ENCODE results near the gene CIB4. TPM values are rescaled to one million over a fixed set of nuclear protein-coding genes. Genes with fewer than 3 reads are reported as not detected.

CIB4 gene
- total and polyA plus RNA-seq, 2 experiments from 2014 or later, result not detected

DNA sequence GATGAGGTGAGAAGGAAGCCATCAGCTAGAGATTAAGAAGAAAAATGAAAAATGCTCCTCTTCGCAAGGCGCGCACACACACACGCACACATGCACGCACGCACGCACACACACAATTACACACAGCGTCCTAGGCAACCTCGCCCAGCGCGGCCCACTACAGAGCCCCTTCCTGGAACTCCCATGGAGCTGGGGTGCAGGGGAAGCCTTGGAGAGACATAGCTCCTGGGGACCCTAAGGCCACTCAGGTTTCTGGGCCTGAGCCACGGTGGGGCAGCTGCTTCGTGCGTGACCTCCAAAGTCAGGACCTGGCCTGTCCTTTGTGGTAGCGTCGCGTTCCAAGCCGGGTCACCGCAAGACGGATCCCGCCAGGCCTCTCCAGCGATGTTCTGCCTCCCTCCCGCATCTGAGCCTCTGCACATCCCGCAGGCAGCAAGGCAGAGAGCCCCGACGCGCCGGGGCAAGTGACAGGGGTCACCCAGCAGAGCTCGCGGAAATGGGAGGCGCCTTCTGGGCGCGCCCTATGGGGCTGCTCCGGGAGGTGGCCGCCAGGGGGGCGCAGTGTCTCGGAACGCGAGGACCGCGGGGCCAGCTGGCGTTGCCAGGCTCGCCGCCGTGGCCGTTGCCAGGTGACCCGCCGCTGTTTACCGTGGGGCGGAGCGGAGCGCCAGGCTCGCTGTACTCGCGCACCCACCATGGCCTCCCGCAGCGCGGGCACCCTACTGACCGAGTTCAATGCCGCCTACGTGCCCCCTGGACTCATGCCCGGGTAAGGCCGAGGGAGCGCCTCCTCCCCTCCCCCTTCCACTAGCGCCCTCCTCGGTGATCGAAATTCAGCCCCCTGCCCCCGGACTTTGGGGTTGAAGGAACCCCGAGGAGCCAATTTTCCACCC is 79.0 kb downstream of the CIB4 start:
- Histone ChIP-seq H3K4me3 (no peak overlapping the region), H4K20me1 (ENCODE audit: insufficient read depth, poor library complexity, severe bottlenecking) (no peaks in the 10 kb centered on the region), H3K27ac (no peak overlapping the region), H3K27me3 (peaks cover 26% of the 10 kb centered on the region), H3K9me2 (replicated peaks; ENCODE audit: insufficient read depth) (no peaks in the 10 kb centered on the region), H2AFZ (no peak overlapping the region), H3K4me2 (no peak overlapping the region), H3K4me1 (ENCODE audit: insufficient read depth) (no peaks in the 10 kb centered on the region), H3K9me3 (ENCODE audit: low read depth) (no peaks in the 10 kb centered on the region), H3K36me3 (replicated peaks; ENCODE audit: insufficient read depth, low read depth) (no peaks in the 10 kb centered on the region), H3K79me2 (no peaks in the 10 kb centered on the region)
- no peak for DNase-seq (ENCODE audit: low spot score)
- 90% methylated on average over 52 of the region's 69 CpGs for WGBS (ENCODE audit: low lambda C conversion rate, missing lambda C conversion rate)
- TF ChIP-seq EZH2 (IDR thresholded peaks at IDR 0.05; ENCODE audit: borderline replicate concordance) (no peak), EZH2phosphoT487 (IDR thresholded peaks at IDR 0.05; ENCODE audit: low read depth, severe bottlenecking, unreplicated experiment) (no peak)
- TF ChIP-seq, protein P1, sequence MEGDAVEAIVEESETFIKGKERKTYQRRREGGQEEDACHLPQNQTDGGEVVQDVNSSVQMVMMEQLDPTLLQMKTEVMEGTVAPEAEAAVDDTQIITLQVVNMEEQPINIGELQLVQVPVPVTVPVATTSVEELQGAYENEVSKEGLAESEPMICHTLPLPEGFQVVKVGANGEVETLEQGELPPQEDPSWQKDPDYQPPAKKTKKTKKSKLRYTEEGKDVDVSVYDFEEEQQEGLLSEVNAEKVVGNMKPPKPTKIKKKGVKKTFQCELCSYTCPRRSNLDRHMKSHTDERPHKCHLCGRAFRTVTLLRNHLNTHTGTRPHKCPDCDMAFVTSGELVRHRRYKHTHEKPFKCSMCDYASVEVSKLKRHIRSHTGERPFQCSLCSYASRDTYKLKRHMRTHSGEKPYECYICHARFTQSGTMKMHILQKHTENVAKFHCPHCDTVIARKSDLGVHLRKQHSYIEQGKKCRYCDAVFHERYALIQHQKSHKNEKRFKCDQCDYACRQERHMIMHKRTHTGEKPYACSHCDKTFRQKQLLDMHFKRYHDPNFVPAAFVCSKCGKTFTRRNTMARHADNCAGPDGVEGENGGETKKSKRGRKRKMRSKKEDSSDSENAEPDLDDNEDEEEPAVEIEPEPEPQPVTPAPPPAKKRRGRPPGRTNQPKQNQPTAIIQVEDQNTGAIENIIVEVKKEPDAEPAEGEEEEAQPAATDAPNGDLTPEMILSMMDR (IDR thresholded peaks at IDR 0.05; ENCODE audit: poor library complexity), result no peak

DNA sequence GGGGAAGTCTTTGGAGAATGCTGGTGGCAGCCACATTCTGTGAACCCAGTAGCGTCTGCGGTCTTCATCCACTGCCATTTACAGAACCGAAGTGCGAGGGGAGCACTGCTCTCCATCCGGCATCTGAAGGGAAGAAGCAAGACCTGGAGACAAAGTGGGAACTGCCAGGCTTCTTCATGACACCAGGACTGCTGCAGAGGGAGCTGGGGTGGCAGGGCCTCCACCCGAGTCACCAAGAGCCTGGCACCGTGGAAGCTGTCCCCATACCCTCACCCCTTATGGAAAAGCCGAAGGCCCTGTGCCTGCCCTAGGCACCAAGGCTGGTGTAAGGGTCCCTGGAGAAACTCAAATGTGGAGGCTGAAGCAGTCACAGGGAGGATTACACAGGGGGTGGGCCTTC is 79.8 kb downstream of the CIB4 start:
- Histone ChIP-seq H3K4me2 (no peak overlapping the region), H3K79me2 (no peaks in the 10 kb centered on the region), H3K27ac (no peak overlapping the region), H3K9me2 (replicated peaks; ENCODE audit: insufficient read depth) (no peaks in the 10 kb centered on the region), H3K27me3 (peaks cover 26% of the 10 kb centered on the region), H3K36me3 (replicated peaks; ENCODE audit: insufficient read depth, low read depth) (no peaks in the 10 kb centered on the region), H3K4me1 (ENCODE audit: insufficient read depth) (no peaks in the 10 kb centered on the region), H3K9me3 (ENCODE audit: low read depth) (no peaks in the 10 kb centered on the region), H3K4me3 (no peak overlapping the region), H4K20me1 (ENCODE audit: insufficient read depth, poor library complexity, severe bottlenecking) (no peaks in the 10 kb centered on the region), H2AFZ (no peak overlapping the region)
- no peak for DNase-seq (ENCODE audit: low spot score)
- TF ChIP-seq, protein P1 (IDR thresholded peaks at IDR 0.05; ENCODE audit: poor library complexity), result no peak
- TF ChIP-seq EZH2phosphoT487 (IDR thresholded peaks at IDR 0.05; ENCODE audit: low read depth, severe bottlenecking, unreplicated experiment), result no peak
- 97% methylated on average over 8 of the region's 8 CpGs for WGBS (ENCODE audit: low lambda C conversion rate, missing lambda C conversion rate)

DNA sequence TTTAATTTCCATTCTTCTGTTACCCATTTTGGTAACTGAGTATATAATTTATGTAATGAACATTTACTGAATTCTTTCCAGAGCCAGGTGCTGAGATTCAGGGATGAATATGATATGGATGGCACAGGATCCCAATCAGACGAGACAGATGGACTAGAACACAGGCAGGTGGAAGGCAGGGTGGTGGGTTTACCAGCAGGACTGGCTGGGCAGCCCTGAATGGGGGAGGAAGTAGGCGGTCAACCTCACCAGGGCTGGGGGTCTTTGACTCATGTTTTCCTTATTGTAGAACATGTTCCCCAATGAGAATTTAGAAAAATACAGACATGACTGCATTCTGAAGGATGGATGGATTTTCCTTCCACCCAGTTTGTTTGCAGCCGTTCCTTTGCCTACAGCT is 80.3 kb downstream of the CIB4 start:
- H4K20me1 ChIP-seq (ENCODE audit: insufficient read depth, poor library complexity, severe bottlenecking), result no peaks in the 10 kb centered on the region
- H3K36me3 ChIP-seq (replicated peaks; ENCODE audit: insufficient read depth, low read depth), result no peaks in the 10 kb centered on the region
- H3K27me3 ChIP-seq, result peaks cover 26% of the 10 kb centered on the region
- DNase-seq (ENCODE audit: low spot score), result no peak
- no peak for TF ChIP-seq EZH2 (IDR thresholded peaks at IDR 0.05; ENCODE audit: borderline replicate concordance)
- TF ChIP-seq, protein P1 (IDR thresholded peaks at IDR 0.05; ENCODE audit: poor library complexity), result no peak
- TF ChIP-seq EZH2phosphoT487 (IDR thresholded peaks at IDR 0.05; ENCODE audit: low read depth, severe bottlenecking, unreplicated experiment), result no peak
- H3K9me3 ChIP-seq (ENCODE audit: low read depth), result no peaks in the 10 kb centered on the region
- no peak overlapping the region for H3K4me3 ChIP-seq
- H3K4me2 ChIP-seq, result no peak overlapping the region
- no peak overlapping the region for H3K27ac ChIP-seq
- no peak overlapping the region for H2AFZ ChIP-seq
- no peaks in the 10 kb centered on the region for H3K9me2 ChIP-seq (replicated peaks; ENCODE audit: insufficient read depth)
- no peaks in the 10 kb centered on the region for H3K79me2 ChIP-seq
- 86% methylated on average over 3 of the region's 3 CpGs for WGBS (ENCODE audit: low lambda C conversion rate, missing lambda C conversion rate)
- H3K4me1 ChIP-seq (ENCODE audit: insufficient read depth), result no peaks in the 10 kb centered on the region

All from hepatocyte (in vitro differentiated cells).